Dermis microvascular lymphatic vessel endothelial cell (primary cell): ENCODE results near the gene FKBP10. TPM values are rescaled to one million over a fixed set of nuclear protein-coding genes. Genes with fewer than 3 reads are reported as not detected.
"Not testable (repeated sequence)": the region's sequence is repeated elsewhere in the genome, so short reads cannot be mapped to it uniquely, and the experiment has no call there.

Source experiments
- DNase-seq, 2 donors: peaks; one replicate each; pipeline versions ENCODE4 v3.0.0 to v3.0.0-alpha.2; 2010; ENCODE audit warnings: low read depth in 2 of 2
- total RNA-seq: library from RNA; depleted of rRNA; stranded (reverse); fragments of >200 nt; gene quantifications from 2 replicates; pipeline ENCODE4 v1.2.1, GENCODE V29; 2014

FKBP10 gene
- total RNA-seq, 1 donor from 2014 or later, result 105 TPM

DNA sequence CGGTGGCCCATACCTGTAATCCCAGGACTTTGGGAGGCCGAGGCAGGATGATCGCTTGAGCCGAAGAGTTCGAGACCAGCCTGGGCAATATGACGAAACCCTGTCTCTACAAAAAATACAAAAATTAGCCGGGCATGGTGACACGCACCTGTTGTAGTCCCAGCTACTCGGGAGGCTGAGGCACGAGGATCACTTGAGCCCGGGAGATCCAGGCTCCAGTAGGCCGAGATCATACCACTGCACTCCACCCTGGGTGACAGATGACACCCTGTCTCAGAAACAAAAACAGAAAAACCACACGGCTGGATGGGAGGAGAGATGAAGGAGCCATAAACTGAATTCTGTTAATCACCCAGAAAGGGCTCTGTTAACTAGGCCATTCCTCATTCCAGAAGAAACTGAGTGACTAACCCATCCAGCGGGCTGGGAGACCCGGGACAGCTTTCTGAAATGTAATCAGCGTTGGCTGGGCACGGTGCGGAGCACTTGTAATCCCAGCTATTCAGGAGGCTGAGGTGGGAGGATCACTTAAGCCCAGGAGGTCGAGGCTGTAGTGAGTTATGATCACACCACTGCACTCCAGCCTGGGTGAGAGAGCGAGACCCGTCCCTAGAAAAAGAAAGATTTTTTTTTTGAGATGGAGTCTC is 23.9 kb downstream of the FKBP10 start:
- no peak for DNase-seq

DNA sequence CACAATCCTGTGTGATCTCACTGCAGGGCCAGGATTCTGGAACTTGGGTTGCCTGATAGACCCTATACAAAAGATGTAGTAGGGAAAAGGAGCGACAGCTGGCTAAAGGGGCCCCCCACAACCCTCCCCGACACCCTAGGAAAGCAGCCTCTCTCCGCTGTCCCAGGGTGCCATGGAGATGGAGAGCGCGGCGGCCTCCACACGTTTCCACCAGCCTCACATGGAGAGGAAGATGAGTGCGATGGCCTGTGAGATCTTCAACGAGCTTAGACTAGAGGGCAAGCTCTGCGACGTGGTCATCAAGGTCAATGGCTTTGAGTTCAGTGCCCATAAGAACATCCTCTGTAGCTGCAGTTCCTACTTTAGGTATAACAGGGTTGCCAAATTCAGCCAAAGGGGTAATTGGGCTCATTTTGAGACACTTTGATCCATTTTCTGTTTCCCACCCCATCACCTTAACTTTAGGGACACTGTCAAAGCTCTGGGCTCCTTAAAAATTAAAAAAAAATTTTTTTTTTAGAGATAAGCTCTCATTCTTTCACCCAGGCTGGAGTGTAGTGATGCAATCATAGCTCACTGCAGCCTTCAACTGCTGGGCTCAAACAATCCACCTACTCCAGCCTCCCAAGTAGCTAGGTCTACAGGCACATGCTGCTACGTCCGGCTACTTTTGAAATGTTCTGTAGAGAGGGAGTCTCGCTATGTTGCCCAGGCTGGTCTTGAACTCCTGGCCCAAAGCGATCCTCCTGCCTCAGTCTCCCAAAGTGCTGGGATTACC is 25.1 kb downstream of the FKBP10 start, which contains the start of gene KLHL10:
Gene KLHL10 (plus strand): TSS at position 65 of the 778 bp plus-strand sequence. CDS start 108 bp downstream, at position 173.
- DNase-seq, result no peak

DNA sequence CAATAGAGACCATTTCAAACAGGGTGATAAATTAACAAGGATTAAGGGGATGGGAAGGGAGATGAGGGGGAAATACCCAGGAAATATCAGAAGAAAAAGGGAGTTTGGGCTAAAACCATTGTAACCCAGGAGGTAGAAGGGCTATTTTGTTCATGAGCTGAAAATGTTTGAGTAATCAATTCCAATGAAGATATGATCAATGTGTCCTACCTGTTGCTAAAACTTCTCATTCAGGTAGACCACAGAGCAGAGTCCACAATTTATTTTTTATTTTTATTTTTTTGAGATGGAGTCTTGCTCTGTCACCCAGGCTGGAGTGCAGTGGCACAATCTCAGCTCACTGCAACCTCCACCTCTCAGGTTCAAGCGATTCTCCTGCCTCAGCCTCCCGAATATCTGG is 26.6 kb downstream of the FKBP10 start:
- DNase-seq, result not testable (repeated sequence)

DNA sequence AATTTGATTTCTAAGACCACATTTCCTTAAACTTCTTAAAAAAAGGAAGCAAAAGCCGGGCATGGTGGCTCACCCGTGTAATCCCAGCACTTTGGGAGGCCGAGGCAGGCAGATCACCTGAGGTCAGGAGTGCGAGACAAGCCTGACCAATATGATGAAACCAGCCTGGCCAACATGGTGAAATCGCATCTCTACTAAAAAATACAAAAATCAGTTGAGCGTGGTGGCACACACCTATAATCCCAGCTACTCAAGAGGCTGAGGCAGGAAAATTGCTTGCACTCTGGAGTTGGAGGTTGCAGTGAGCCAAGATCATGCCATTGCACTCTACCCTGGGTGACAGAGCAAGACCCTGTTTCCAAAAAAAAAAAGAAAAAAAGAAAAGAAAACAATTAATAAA is 28.0 kb downstream of the FKBP10 start:
- DNase-seq, result not testable (repeated sequence)

DNA sequence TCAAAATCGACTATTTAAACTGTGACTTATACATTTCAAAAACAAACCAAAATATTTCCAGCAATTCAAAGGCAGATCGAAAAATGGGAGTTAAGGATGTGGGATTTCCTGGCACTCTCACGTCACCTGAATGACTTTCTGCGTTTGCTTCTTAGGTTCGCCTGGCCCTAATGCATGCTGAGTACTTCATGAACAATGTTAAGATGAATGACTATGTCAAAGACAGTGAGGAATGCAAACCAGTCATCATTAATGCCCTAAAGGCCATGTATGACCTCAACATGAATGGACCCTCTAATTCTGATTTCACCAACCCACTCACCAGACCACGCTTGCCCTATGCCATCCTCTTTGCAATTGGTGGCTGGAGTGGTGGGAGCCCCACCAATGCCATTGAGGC is 32.2 kb downstream of the FKBP10 start:
- DNase-seq, result no peak

DNA sequence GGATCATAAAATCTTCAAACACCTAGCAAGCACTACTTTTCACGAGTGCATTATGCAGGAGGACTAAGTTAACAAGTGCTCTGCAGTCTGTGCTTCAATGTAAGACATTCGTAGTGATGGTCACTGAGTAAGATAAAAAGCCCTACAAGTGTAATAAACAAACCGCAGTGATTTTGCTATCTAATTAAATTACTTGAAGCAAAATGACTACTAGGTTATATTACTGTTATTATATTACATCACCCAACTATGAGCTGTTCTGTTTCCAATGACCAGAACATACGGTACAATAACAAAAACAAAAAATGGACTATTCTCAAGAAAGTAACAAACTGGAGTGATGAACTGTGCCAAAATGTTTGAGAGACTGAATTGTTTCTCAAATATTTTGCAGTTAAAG is 36.0 kb downstream of the FKBP10 start:
- no peak for DNase-seq

DNA sequence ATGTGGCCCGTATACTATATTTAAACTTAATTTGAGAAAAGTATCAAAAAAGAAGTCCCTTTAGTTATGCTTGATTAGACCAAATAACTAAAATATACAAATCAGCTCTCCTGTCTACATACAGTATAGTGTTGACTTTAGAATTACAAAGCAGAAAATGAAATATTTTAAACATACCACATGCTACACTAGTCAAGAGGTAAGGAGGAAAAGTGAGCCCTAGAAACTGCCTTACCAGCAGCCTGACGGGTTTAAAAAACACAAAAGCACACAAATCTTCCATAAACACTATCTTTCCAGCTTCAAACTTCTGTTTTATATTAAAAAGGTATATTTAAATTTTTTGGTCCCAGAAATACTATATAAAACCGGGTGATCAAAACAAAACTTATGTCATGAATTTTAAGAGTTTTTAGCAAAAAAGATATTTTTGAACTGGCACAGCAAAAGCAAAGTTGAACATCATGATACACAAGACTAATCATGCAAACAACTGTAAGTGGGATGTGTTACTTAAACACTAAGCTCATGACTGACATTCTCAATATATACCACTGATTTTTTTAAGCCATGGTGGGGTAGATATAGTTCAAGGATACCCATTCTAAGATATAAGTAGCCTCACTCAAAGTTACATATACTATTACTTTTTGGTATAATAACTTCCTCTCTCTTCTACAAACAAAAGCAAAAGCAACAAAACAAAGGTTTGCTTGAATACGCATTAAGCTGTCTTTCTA is 36.6 kb downstream of the FKBP10 start:
- DNase-seq, result no peak

DNA sequence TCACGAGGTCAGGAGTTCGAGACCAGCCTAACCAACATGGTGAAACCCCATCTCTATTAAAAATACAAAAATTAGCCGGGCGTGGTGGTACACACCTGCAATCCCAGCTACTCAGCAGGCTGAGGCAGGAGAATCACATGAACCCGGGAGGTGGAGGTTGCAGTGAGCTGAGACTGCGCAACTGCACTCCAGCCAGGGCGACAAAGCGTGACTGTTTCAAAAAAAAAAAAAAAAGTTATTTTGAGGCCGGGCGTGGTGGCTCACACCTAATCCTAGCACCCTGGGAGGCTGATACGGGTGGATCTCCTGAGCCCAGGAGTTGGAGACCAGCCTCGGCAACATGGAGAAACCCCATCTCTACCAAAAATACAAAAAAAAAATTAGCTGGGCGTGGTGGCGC is 38.6 kb downstream of the FKBP10 start:
- not testable (repeated sequence) for DNase-seq

DNA sequence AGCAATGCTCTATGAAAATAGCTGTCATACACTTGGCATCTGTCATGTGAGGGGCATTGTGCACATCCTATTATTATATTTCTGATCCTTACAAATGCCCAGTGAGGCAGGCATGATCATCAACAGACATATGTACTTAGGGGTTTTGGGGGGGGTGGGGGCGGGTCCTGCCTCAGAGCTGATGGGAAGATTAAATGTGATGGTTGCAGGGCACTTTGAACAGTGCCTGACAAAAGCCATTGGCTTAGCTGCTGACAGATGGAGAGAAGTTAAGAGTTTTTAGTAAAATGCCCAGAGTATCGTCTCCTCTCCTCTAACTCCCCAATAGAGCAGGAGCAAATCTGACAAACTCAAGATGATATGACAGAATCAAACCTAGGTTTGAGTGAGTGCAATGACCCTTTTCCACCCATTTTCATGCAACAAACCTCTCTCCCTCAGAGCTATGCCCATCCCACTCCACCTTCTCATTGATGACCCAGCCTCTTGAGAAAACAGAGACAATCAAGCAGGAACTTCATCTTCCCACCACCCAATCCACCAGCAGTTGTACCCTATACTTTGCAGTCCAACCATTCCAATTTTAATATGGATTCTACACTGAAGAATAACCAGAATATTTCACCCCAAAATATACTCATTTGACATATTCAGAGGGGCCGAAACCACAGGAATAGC is 47.6 kb downstream of the FKBP10 start:
- DNase-seq, result no peak

DNA sequence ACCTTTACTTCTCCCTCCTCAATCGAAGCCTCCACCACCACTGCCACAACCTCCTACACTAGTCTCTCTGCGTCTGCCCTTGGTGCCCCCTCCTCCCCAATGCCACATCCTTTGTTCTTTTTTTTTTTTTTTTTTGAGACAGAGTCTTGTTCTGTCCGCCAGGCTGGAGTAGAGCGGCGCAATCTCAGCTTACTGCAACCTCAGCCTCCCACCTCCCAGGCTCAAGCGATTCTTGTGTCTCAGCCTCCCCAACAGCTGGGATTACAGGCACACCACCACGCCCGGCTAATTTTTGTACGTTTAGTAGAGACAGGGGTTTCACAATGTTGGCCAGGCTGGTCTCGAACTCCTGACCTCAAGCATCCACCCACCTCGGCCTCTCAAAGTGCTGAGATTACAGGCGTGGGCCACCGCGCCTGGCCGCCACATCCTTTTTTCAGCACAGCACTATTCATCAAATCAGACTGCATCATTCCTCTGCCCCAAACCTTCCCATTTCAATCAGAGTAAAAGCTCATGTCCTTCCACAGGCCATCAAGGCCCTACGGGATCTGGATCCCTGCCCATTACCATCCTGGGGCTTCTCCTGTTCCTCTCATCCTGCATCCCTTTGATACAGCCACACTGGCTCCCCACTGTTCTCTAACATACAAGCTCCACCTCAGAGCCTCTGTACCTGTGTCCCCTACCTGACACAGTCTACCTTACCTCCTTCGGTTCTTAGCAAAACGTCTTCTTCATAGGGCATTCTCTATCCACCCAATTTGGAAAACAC is 50.5 kb downstream of the FKBP10 start:
- no peak for DNase-seq

DNA sequence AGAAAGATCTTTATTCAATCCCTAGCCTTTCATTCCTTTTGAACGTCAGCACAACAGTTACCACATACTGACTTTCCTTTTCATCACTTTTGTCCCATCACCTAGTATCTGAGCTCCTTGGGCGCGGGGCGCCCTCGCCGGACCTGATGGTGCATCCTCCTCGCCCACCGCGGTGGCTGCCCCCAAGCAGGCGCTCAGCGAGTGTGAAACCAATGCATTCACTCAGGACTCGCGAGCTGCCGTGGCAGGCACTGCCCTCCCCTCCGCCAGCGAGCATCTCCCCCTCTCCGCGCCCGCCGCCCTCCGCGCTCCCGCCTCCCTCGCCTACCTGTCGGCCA is 51.7 kb downstream of the FKBP10 start:
- no peak for DNase-seq

DNA sequence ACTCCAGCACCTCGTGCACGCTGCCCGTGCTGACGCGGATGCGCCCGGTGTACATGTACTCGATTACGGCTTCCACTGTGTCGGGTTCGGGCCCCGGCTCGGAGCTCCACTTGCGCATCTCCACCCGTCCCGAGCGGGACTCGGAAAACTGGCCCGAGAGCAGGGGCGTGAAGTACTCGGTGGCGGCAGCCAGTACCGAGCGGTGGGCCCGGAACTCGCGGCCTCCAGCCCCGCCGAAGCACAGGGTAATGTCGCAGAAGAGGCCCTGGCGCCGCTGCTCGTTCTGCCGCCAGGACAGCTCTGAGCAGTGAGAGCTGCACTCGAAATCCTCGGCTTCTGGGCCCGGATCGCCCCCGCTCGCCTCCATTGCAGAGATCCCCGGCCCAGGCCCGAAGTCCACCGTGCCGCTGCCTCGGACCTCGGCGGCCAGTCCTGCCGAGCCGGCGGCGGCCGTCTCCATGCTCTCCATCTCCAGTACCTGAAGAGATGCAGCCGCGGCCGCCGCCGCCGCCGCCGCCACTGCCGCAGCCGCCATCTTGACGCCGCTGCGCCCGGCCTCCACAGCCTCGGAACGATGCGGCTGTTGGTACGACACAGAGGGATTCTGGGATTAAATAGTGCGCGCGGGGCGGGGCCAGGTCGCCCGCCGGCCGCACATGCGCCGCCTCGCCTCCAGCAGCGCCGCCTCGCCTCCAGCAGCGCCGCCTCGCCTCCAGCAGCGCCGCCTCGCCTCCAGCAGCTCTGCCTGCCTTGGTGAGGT is 52.2 kb downstream of the FKBP10 start, which contains the start of gene KLHL11:
Gene KLHL11 (minus strand): TSS at position 588 of the 760 bp plus-strand sequence. CDS start 53 bp downstream, at position 535.
- DNase-seq, result peak; percentile 65 to 92

DNA sequence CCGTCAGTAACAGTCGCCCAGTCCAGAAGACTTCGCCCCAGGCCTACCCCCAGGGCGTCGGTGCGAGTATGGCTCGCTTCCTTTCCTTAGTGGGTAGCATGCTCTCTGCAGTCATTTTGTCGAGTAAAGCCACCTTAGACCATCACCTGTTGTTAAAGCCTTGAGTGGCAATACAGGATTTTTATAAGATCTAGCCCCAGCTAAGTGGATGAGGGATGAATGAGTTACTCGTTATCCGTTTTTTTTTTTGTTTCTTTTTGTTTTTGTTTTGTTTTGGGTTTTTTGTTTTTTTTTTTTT is 52.7 kb downstream of the FKBP10 start:
- no peak for DNase-seq

DNA sequence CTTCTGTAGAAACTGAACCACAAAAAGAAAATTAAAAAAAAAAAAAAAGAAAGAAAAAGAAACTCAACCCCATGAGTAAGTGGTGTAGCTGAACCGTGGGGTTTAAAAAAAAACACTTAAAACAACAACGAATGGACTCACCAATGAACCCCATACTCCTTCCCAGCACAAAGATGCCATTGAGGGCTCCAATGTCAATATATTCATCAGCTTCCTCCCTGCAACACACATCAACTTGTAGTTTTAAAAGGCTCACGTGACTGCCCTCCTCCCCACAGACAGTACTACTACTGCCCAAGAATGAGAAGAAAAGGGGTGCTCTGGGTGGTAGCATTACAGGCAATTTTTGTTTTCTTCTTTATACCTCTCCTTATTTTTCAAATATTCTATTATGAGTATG is 55.8 kb downstream of the FKBP10 start:
- no peak for DNase-seq

DNA sequence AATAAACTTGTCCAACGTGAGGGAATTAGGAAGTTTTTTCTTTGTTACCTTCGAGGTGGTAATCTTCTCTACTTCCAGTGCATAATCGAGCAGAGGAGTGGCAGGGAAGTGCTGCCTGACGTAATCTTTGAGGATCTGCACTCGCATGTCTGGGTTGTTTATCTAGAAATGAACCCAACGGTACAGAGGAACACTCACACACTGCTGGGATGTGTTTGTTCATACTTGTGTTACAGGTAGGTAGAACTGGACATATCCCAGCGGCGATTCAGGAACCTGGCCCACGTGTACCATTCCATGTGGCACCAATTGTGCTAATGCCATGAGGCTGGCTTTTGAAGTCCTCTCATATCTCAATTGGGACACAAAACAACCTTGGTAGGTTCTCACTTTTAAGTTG is 56.6 kb downstream of the FKBP10 start:
- no peak for DNase-seq

DNA sequence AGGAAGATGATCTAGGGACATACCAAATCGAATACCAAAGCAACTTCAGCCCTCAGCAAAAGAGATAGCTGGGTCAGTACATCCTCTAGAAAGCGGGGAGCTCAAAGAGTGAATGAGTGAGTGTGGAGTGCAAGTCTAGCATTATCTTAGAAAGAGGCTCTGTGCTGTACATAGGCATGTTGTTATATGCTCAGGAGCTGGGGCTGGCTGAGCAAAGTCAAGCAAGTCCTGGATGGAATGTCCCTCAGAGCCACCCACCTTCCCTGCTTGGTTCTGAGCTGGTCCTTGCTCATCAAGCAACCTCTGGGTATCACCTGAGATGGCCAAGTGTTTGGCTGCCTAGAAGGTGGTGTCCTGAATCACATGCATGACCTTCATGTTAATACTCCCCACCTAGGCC is 57.3 kb downstream of the FKBP10 start:
- DNase-seq, result no peak

DNA sequence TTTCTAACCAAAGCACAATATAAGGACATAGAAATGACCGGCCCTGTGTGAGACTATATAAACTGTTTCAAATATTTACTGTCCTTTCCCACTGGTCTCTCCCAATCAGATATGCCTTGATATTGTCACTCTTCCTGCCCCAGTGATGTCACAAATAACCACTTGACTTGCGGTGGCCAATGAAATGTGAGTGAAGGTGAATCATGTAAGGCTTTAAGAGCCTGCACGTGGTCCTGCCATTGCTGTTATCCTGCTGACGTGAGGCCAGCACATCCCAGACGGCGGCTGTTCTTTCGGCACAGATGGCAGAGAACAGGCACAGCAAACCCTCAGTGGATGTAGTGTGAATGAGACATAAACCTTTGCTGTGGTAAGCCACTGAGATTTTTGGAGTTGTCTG is 57.8 kb downstream of the FKBP10 start:
- DNase-seq, result no peak

DNA sequence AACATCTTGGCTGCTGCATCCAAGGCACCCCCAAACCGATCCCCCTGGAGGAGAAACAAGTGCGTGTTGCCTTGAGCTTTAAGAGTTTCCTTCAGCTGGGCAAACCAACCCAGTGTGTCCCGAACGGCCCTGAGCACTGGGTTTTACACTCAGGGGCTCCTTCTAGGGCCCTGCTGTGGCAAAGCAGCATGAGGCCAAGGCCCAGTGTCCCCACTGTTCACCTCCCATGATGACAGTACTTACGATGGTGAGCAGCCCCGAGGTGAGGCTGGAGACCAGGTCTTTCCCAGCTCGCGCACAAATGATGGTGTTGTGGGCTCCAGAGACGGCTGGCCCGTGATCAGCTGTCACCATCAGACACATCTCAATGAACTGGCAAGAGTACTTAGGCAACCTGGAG is 59.0 kb downstream of the FKBP10 start:
- DNase-seq, result no peak
